Caco-2 (cell line): ENCODE measurements around the gene CDK14. TPM values are rescaled to one million over a fixed set of nuclear protein-coding genes. Genes with fewer than 3 reads are reported as not detected.

Source experiments
- BruUV-seq: library from RNA; stranded (reverse); fragments of 400-500 nt; replicated peaks from 2 replicates; lab custom pipeline; 2021; lab: Mats Ljungman, UMichigan
- CTCF ChIA-PET: fragments of 300-600 bp; sonication (Branson Sonifier 250); formaldehyde crosslinking; loops from one replicate; lab custom pipeline; 2022; ENCODE audit warnings: antibody characterized with exemption; lab: Charles Lee
- POLR2A ChIA-PET: fragments of 300-600 bp; sonication (Branson Sonifier 250); formaldehyde crosslinking; loops from one replicate; lab custom pipeline; 2022; ENCODE audit warnings: antibody characterized with exemption; lab: Charles Lee
- DNase-seq, 2 experiments: peaks; one replicate each; pipeline versions ENCODE4 v3.0.0 to v3.0.0-alpha.2; 2020 to 2022
- H3K27me3 ChIP-seq: replicated peaks from 2 replicates; pipeline ENCODE4 v1.6.0; 2011; ENCODE audit warnings: low read length; ENCODE audit not compliant: control insufficient read depth, insufficient read depth
- H3K36me3 ChIP-seq: 2 replicates; pipeline ENCODE4 v1.5.1; 2011; ENCODE audit warnings: low read length; ENCODE audit not compliant: control insufficient read depth, insufficient read depth
- H3K4me1 ChIP-seq: fragments of 250-450 bp; sonication (Bioruptor Pico); 2 replicates; pipeline ENCODE4 v1.5.1; 2020; ENCODE audit warnings: mild to moderate bottlenecking
- H3K4me3 ChIP-seq: 2 replicates; pipeline ENCODE4 v1.5.1; 2011; ENCODE audit warnings: low read depth, mild to moderate bottlenecking, control low read depth, low read length
- H3K9me3 ChIP-seq: fragments of 250-450 bp; sonication (Bioruptor Pico); 2 replicates; pipeline ENCODE4 v1.5.1; 2020; ENCODE audit warnings: mild to moderate bottlenecking, moderate library complexity
- H3K27ac Mint-ChIP-seq: one replicate; pipeline ENCODE4 v1.8.0; 2022; ENCODE audit warnings: mixed read lengths; ENCODE audit not compliant: unreplicated experiment
- H3K27me3 Mint-ChIP-seq: one replicate; pipeline ENCODE4 v1.8.0; 2022; ENCODE audit warnings: mixed read lengths; ENCODE audit not compliant: insufficient read depth, unreplicated experiment
- H3K36me3 Mint-ChIP-seq: one replicate; pipeline ENCODE4 v1.8.0; 2022; ENCODE audit warnings: mild to moderate bottlenecking, mixed read lengths; ENCODE audit not compliant: insufficient read depth, unreplicated experiment
- H3K4me1 Mint-ChIP-seq: one replicate; pipeline ENCODE4 v1.8.0; 2022; ENCODE audit warnings: low read depth, mixed read lengths; ENCODE audit not compliant: unreplicated experiment
- H3K4me3 Mint-ChIP-seq: one replicate; pipeline ENCODE4 v1.8.0; 2022; ENCODE audit warnings: mild to moderate bottlenecking, moderate library complexity, mixed read lengths; ENCODE audit not compliant: unreplicated experiment
- H3K9me3 Mint-ChIP-seq: one replicate; pipeline ENCODE4 v1.8.0; 2022; ENCODE audit warnings: mixed read lengths; ENCODE audit not compliant: unreplicated experiment
- intact Hi-C: fragments of 100-400 bp; cut with micrococcal nuclease; formaldehyde crosslinking; loops from one replicate; pipeline ENCODE4 v1.10.0; 2022; ENCODE audit not compliant: unreplicated experiment
- total RNA-seq: library from RNA; stranded (reverse); gene quantifications from 2 replicates; pipeline ENCODE4 v1.2.3, GENCODE V29; 2022
- TF ChIP-seq, protein P1 (sequence below), 2 experiments: fragments of 200-600 bp in 1 of 2; IDR thresholded peaks; 1 replicate in 1 of 2; 2 replicates in 1 of 2; pipeline versions ENCODE4 v1.5.1 to v1.8.0; 2011 to 2022; ENCODE audit warnings: antibody characterized with exemption in 1 of 2, control low read depth in 1 of 2, inconsistent platforms in 1 of 2, low read depth in 1 of 2, low read length in 1 of 2, mild to moderate bottlenecking in 1 of 2, moderate library complexity in 1 of 2; ENCODE audit not compliant: insufficient read depth in 1 of 2, severe bottlenecking in 1 of 2, unreplicated experiment in 1 of 2

The CDK14 gene
- total RNA-seq, 1 experiment from 2014 or later = 18.2 TPM

DNA sequence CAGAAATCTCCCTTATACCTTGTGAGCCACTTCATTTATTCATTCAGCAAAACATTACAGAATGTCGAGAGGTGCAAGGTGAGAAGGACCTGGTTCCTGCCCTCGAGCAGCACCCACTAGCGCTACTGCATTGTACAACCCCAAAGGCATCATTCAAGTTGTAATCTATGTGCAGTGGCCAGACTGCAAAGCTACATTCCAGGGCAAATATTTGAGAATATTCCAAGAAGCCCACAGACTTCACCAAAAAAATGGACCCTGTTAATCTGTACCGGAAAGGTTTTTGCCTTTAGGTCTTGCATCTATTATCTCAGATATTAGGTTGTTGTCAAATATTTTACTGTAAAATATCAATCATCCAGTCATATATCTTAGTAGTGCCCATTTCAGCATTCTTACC, 372.8 kb downstream of the CDK14 start:
- H3K4me3 ChIP-seq = no peak overlapping the region
- H3K9me3 ChIP-seq = no peaks in the 10 kb centered on the region
- no peaks in the 10 kb centered on the region for H3K4me1 Mint-ChIP-seq
- intact Hi-C loops = no loop called here
- no peaks in the 10 kb centered on the region for H3K27me3 Mint-ChIP-seq
- no peaks in the 10 kb centered on the region for H3K4me1 ChIP-seq
- DNase-seq = no peak
- H3K27me3 ChIP-seq = no peaks in the 10 kb centered on the region
- no peak overlapping the region for H3K4me3 Mint-ChIP-seq
- no TSS peak for BruUV-seq
- no peaks in the 10 kb centered on the region for H3K9me3 Mint-ChIP-seq
- H3K27ac Mint-ChIP-seq = no peak overlapping the region
- H3K36me3 Mint-ChIP-seq = no peaks in the 10 kb centered on the region
- ChIA-PET CTCF (no interaction called here), POLR2A (no interaction called here)
- TF ChIP-seq, protein P1, sequence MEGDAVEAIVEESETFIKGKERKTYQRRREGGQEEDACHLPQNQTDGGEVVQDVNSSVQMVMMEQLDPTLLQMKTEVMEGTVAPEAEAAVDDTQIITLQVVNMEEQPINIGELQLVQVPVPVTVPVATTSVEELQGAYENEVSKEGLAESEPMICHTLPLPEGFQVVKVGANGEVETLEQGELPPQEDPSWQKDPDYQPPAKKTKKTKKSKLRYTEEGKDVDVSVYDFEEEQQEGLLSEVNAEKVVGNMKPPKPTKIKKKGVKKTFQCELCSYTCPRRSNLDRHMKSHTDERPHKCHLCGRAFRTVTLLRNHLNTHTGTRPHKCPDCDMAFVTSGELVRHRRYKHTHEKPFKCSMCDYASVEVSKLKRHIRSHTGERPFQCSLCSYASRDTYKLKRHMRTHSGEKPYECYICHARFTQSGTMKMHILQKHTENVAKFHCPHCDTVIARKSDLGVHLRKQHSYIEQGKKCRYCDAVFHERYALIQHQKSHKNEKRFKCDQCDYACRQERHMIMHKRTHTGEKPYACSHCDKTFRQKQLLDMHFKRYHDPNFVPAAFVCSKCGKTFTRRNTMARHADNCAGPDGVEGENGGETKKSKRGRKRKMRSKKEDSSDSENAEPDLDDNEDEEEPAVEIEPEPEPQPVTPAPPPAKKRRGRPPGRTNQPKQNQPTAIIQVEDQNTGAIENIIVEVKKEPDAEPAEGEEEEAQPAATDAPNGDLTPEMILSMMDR (IDR thresholded peaks at IDR 0.05; ENCODE audit: insufficient read depth in 1 of 2, low read depth in 1 of 2, low read length in 1 of 2, severe bottlenecking in 1 of 2, unreplicated experiment in 1 of 2) = no peak
- H3K36me3 ChIP-seq = no peaks in the 10 kb centered on the region

- H3K4me3 ChIP-seq = no peak overlapping the region
- H3K36me3 ChIP-seq = no peaks in the 10 kb centered on the region
- no peaks in the 10 kb centered on the region for H3K4me1 Mint-ChIP-seq
- H3K4me1 ChIP-seq = no peaks in the 10 kb centered on the region
- TF ChIP-seq, protein P1 (IDR thresholded peaks at IDR 0.05; ENCODE audit: insufficient read depth in 1 of 2, low read depth in 1 of 2, low read length in 1 of 2, severe bottlenecking in 1 of 2, unreplicated experiment in 1 of 2) = no peak
- peaks cover 26% of the 10 kb centered on the region for H3K9me3 Mint-ChIP-seq
- H3K36me3 Mint-ChIP-seq = no peaks in the 10 kb centered on the region
- BruUV-seq = no TSS peak
- no peak overlapping the region for H3K27ac Mint-ChIP-seq
- no peaks in the 10 kb centered on the region for H3K9me3 ChIP-seq
- intact Hi-C loops = no loop called here
- H3K4me3 Mint-ChIP-seq = no peak overlapping the region
- CTCF ChIA-PET = no interaction called here
- POLR2A ChIA-PET = no interaction called here
- no peaks in the 10 kb centered on the region for H3K27me3 Mint-ChIP-seq
- no peaks in the 10 kb centered on the region for H3K27me3 ChIP-seq
- no peak for DNase-seq
These were observed 376.9 kb downstream of the CDK14 start for GRCh38 chr7:90972906-90973550.

DNA sequence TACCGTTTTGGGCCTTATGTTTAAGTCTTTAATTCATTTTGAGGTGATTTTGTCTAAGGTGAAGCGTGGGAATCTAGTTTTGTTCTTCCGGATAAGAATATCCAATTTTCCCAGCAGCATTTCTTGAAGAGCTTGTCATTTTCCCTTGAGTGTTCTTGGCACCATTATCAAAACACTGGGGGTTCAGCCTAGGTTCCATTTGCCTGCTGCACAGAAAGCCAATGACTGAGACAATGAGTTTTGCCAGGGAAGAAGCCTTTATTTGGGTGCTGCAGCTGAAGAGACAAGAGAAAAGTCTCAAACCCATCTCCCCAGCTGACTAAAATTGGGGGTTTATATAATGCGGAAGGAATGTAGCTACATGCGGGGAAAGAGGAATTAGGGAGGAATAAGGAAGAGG, 380.9 kb downstream of the CDK14 start:
- no peak for DNase-seq
- H3K36me3 Mint-ChIP-seq = no peaks in the 10 kb centered on the region
- H3K4me1 ChIP-seq = no peaks in the 10 kb centered on the region
- no peaks in the 10 kb centered on the region for H3K4me1 Mint-ChIP-seq
- H3K27ac Mint-ChIP-seq = no peak overlapping the region
- intact Hi-C loops = no loop called here
- BruUV-seq = no TSS peak
- H3K9me3 Mint-ChIP-seq = peaks cover 28% of the 10 kb centered on the region
- POLR2A ChIA-PET = no interaction called here
- no peaks in the 10 kb centered on the region for H3K9me3 ChIP-seq
- TF ChIP-seq, protein P1 (IDR thresholded peaks at IDR 0.05; ENCODE audit: insufficient read depth in 1 of 2, low read depth in 1 of 2, low read length in 1 of 2, severe bottlenecking in 1 of 2, unreplicated experiment in 1 of 2) = no peak
- H3K36me3 ChIP-seq = no peaks in the 10 kb centered on the region
- no peaks in the 10 kb centered on the region for H3K27me3 ChIP-seq
- H3K4me3 ChIP-seq = no peak overlapping the region
- no peak overlapping the region for H3K4me3 Mint-ChIP-seq
- H3K27me3 Mint-ChIP-seq = no peaks in the 10 kb centered on the region
- CTCF ChIA-PET = no interaction called here
